TTC549 (cell line): ENCODE results near the gene STIM2.

Experiments used
- FAIRE-seq: peaks from 2 replicates; lab custom pipeline; 2012; peaks lifted over from hg19 to GRCh38; lab: Jason Lieb, UNC

STIM2 gene

DNA sequence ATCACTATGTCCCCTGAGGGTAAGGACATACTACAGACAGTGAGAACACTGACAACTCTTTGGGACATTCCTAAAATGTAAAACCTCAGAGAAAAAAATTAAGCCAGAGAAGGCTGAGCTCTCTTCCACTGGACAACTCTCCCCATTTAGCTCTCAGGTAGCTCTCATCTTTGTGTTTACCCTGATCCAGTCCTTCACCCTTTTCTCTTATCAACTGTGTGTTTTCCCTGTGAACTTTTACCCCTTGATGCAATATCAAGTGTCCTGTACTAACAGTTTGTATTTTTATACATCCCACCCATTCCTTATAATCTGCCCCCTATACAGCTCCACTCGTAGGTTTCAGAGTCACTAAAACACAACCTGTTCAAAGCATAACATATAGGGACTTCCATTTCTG lies 182.6 kb downstream of the STIM2 start:
- no peak for FAIRE-seq

DNA sequence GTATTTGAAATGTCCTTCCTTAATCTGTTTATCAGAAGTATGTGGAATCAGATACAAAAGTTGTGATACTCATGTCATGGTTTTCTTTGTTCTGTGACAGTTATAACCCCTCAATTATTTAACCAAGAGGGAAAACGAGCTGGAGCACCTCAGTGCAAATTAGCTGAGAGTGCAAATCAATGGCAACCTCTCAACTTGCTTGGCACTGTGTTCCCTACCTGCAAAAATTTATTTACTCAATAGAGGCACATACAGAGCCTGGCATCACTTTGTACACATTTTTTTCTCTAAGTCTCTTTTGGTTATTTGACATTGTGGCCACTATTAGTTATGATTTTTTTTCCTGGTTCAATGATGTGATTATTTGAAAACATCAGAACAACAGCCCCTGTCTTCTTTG lies 186.2 kb downstream of the STIM2 start:
- FAIRE-seq = no peak

DNA sequence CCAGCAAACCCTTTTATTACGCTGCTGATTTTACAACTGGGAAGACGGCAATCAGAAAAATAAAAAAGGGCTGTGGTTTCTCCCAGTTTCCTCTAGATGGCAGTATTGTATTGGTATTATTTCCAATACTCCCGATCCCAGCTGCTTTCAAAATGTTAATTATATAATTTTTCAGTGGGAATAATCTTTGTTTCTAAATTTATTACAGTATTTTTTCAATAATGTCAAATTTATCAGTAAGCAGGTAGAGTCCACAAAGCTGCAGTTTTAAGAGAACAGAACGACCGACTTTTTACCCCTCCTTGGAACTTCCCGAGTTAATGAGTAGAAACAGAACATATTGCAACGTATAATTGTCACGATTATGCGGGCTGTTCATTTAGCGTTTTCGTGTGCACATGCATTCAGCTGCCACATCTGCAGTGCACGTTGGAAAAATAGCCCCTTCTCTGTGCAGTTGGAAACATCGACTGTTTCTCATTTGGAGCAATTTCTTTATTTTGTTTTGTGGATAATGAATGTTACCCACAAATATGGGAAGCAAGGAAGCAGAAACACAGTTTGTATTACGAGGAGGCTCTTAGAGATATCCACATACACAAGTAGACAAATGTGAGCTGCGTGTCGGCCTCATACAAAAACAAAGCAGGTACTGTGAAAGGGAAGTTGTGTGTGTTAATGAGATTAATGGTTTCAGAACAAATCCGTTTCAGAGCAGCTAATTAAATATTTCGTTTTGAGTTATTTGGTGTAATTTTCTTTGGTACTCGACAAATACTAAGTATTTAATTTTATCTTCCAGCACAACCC lies 188.0 kb downstream of the STIM2 start:
- peak; percentile 46 for FAIRE-seq

DNA sequence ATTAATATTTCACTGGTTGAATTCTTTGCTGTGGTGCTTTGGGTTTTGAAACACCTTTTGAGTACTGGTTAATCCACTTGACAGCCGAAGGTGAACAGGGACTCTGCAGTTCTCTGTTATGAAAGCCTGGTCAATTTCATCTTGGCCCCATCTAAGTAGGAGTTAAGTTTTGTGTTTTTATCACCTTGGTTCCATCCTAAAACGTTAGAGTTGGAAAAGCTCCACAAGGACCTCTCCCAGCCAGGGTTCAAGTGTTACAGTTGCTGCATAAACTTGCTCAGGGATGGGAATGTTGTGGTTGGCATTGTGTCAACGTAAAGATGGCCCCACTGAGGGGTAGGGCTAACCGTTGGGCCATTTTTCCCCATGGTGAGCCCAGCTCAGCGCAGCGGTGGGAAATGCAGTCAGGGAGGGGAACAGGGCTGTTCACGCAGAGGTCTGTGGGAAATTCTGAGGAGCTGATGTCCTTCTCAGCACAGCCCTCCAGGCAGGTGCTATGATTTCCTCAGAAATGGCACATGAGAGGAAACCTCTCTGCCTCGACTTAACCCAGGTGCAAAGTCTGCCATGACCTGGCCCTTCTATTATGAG lies 188.7 kb downstream of the STIM2 start:
- FAIRE-seq = no peak

DNA sequence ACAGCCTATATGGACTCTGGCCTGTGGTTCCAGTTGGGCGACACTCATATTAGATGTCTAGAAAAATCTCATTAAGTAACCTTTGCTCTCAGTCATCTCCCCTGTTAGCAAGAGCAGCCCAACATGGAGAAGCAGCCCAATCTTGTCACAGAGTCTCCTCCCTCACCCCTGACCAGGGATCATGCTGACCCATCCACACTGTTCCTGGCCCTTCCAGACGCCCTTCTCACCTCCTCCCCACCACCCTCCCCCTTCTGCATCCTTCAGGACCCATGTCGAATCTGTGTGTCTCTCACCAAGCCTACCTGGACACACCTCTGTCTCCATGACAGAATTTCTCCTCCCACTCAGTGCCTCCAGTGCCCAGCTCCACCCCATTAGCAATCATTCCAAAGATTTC lies 190.1 kb downstream of the STIM2 start:
- no peak for FAIRE-seq

DNA sequence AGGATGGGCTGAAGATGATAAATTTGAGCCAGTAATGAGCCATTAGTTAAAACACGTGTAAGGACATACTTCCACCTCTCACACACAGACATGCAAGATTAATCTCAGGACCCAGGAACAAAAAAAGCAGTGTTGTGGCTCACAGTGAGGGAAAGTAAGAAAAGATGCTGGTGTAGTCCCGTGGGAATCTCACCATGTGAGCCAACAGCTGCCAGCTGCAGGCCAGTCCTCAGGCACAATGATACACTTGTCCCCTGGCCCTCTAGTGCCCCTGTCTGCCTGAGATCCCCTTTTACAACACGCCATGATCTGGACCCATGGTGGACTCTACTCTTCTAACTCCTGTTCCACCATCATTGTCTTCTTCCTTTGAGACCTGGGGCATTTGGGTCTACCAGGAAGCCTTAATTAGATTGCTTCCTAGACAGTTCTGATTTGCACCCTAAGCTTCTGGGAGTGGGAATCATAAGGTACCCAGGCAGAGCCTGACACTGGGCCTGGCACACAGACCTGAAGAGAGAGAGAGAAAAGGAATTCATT lies 194.7 kb downstream of the STIM2 start:
- FAIRE-seq = no peak

DNA sequence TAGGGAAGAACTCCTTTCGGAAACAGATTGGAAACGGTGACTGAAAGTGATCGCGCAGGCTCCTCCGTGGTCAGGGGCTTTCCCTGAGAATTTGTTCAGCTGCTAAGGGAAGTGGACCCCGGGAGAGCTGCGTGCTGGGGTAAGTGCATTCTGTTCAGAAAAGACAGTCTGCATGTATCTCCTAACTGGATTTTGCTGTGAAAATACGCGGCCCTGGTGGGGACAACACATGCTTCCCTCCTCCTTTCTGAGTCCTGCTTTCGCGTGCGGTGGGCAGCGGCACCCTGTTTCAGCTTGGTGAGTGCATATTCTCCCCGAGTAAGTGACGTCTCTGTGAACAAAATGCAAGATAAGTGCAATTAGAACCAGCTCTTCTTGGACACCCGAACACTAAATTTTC lies 195.6 kb downstream of the STIM2 start:
- FAIRE-seq = no peak

DNA sequence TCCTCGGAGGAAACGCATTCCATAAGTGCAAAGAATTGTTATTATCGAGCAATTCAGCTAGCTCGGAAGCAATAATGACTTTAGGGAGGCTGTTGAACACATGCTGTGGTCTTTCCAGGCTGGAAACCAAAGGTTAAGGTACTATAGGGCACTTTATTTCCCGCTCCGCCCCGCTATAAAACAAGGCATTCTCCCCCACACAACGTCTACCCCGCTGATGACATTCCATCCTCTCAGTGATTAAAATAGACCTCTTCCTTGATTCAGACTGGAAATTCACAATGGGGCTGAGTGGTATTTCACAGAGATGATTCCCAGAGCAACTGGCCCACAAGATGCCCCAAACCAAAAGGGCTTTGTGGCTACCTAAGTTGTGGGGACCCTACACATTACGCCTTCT lies 196.4 kb downstream of the STIM2 start:
- FAIRE-seq = no peak

DNA sequence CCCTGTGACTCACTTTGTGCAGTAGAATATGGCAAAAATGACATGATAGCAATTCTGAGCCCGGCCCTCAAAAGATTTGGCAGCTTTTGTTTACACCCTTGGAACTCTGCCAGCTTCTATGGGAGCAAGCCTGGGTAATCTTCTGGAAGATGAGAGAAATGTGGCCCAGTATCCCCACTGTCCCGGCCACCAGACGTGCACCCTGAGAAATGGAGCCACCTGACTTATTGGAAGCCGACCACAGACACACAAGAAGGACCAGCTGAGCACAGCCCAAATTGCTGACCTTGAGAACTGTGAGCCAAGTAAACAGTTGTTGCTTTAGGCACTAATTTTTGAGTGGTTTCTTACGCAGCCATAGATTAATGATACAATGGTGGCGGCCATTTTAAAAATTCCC lies 197.0 kb downstream of the STIM2 start:
- no peak for FAIRE-seq

DNA sequence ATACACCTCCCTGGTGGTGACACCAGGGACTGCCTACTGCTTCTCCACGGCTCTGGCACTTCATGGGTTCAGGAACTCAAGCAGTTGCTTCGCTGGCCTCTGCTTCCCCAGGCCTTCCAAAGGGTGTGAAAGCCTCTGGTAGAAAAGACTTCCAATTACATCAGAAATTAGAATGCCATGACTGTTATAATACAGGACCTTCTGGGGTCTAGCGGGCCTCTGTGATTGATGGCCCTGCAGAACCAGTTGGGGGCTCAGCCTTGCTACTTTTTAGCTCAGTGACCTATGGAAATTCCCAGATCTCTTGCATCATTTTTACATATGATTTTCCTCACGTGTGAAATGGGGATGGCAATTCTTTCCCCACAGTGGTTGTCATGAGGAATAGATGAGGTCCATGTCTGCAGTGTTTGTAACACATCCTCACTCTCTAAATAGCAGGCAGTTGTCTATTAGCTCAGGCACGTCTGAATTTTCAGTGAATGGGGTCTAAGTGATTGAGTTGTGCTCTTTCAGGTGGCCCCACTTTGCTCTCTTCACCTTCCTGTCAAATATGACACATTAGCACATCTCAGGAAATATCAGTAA lies 198.3 kb downstream of the STIM2 start:
- FAIRE-seq = no peak

DNA sequence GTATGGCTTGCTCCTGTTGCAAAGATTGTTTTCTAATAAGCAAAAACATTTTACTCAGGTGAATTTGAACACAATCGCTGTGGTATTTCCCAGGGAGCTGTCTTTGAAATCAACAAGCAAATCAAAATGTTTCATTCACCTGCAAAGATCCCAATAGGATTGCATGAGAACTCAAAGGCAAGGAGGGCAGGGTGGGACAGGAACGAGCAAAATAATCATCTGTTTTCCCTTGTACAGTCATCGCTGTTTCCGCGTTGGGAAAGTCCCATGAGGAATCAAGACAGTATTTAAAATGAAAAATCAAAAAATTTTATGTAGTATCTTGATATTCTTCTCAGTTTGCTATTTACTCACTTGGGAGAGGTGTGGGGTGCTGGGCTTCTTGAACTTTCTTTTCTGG lies 198.8 kb downstream of the STIM2 start:
- FAIRE-seq = no peak

DNA sequence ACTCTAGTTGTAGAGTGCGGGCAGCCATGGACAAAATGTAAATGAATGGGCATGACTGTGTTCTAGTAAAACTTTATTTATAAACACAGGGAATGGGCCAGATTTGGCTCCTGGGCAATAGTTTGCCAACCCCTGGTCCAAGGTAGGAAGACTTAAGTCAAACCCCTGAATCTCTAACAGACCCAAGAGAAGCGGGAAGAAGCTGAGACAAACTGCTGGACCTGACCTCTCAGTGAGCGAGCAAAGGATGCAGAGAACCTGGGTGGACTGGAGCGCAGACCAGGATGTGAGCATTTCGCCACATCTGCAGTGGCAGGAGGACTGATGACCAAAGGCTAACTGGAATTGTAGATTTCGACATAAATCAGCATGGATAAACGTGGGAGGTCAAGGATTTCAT lies 201.6 kb downstream of the STIM2 start:
- FAIRE-seq = no peak

DNA sequence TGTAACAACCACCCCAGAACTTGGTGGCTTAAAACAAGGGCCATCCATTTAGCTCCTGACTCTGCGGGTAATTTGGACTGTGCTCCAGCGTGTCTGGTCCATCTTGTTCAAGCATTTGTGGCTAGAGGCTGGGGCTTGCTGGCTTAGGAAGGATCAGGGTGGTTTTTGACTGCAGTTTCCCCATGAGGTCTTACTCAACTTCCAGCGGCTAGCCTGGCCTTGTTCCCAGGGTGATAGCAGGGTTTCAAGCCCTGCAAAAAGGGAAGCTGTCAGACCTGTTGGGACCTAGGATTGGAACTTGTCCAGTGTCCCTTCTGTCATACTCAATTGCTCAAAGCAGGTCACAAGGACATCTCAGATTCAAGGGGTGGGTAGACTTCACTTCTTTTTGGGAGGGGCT lies 205.9 kb downstream of the STIM2 start:
- FAIRE-seq = no peak

DNA sequence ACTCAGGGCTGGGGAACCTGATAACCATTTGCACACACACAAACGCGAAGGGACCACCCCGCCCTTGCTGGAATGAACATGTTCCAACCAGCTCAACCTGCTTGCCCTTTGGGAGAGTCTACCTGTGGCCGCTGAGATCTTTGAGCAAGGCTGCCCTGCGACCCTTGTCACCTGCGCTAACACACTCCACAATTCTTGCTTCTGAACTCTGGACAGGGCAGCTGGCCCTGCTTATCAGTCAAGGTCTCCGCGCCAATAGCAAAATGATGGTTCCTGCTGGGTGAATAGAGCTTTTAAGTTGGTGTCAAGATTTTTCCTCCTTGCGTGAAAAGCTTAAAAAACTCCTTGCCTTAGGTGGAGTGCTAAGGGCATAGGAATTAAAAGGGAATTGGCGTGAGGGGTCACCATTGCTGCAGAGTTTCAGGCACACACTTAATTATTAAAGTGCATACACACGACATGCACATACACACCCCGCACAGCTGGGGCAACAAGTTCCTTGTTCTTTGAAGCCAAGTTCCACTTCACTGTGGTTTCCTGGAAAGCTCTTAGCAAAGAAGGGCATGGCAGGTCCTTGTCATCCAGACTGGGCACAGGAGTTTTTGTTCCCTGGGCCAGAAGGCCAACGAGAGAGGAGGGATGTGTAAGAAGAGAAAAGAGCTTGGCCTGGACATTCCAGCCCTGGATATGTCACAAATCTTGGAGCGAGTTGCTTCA lies 207.7 kb downstream of the STIM2 start:
- FAIRE-seq = no peak
